ENCODE data around the gene RBKS. TPM values are rescaled to one million over a fixed set of nuclear protein-coding genes. Genes with fewer than 3 reads are reported as not detected.
A peak's percentile ranks its signal among the peaks of the same experiment; 100 is the strongest.

The RBKS gene
- total RNA-seq, 4 donors from 2014 or later: 26.1 to 35.4 (median 33.1) TPM; not detected in 1

- DNase-seq: no peak
- TF ChIP-seq CTCF (IDR thresholded peaks at IDR 0.05): no peak
- no peak for TF ChIP-seq POLR2A (IDR thresholded peaks at IDR 0.05)
- no peaks in the 10 kb centered on the region for H3K36me3 ChIP-seq
- no peaks in the 10 kb centered on the region for H3K27me3 ChIP-seq
- H3K27ac ChIP-seq: peak overlapping the region in 1 of 4 donors; percentile 93
- H3K9me3 ChIP-seq: no peaks in the 10 kb centered on the region
- peak overlapping the region in 2 of 4 donors; percentile 80 for H3K4me3 ChIP-seq
- peaks cover 3 to 27% (median 3%) of the 10 kb centered on the region in 4 donors for H3K4me1 ChIP-seq
Measured at GRCh38 chr2:27888790-27889189, 1.4 kb downstream of the RBKS start.

- Histone ChIP-seq H3K4me3 (no peak overlapping the region), H3K36me3 (no peaks in the 10 kb centered on the region), H3K27ac (peak overlapping the region in 1 of 4 donors; percentile 93), H3K4me1 (peaks cover 3 to 27% (median 3%) of the 10 kb centered on the region in 4 donors), H3K27me3 (no peaks in the 10 kb centered on the region), H3K9me3 (no peaks in the 10 kb centered on the region)
- no peak for TF ChIP-seq POLR2A (IDR thresholded peaks at IDR 0.05)
- TF ChIP-seq CTCF (IDR thresholded peaks at IDR 0.05): no peak
- DNase-seq: no peak
Measured at GRCh38 chr2:27887830-27888229, 2.4 kb downstream of the RBKS start.

GRCh38 chr2:27887111-27887510 is 3.1 kb downstream of the RBKS start:
- Histone ChIP-seq H3K9me3 (no peaks in the 10 kb centered on the region), H3K4me1 (peaks cover 3 to 27% (median 3%) of the 10 kb centered on the region in 4 donors), H3K27me3 (no peaks in the 10 kb centered on the region), H3K36me3 (no peaks in the 10 kb centered on the region), H3K27ac (peak overlapping the region in 2 of 4 donors; percentile 40 to 53), H3K4me3 (no peak overlapping the region)
- TF ChIP-seq CTCF (IDR thresholded peaks at IDR 0.05) (no peak), POLR2A (IDR thresholded peaks at IDR 0.05) (peak in 1 of 2 donors; percentile 9)
- DNase-seq: no peak

- H3K27ac ChIP-seq: peak overlapping the region in 2 of 4 donors; percentile 40 to 46
- no peak for DNase-seq
- no peaks in the 10 kb centered on the region for H3K27me3 ChIP-seq
- no peaks in the 10 kb centered on the region for H3K36me3 ChIP-seq
- H3K9me3 ChIP-seq: no peaks in the 10 kb centered on the region
- no peak for TF ChIP-seq POLR2A (IDR thresholded peaks at IDR 0.05)
- TF ChIP-seq CTCF (IDR thresholded peaks at IDR 0.05): no peak
- peaks cover under 1 to 24% (median 3%) of the 10 kb centered on the region in 4 donors for H3K4me1 ChIP-seq
- no peak overlapping the region for H3K4me3 ChIP-seq
Measured at GRCh38 chr2:27886322-27886721, 3.9 kb downstream of the RBKS start.

- H3K27me3 ChIP-seq: no peaks in the 10 kb centered on the region
- H3K27ac ChIP-seq: peak overlapping the region in 1 of 4 donors; percentile 10
- no peaks in the 10 kb centered on the region for H3K9me3 ChIP-seq
- no peak for DNase-seq
- H3K4me3 ChIP-seq: no peak overlapping the region
- H3K36me3 ChIP-seq: no peaks in the 10 kb centered on the region
- TF ChIP-seq POLR2A (IDR thresholded peaks at IDR 0.05) (no peak), CTCF (IDR thresholded peaks at IDR 0.05) (no peak)
- peaks cover 0 to 21% (median 2%) of the 10 kb centered on the region in 4 donors for H3K4me1 ChIP-seq
Measured at GRCh38 chr2:27885661-27886060, 4.5 kb downstream of the RBKS start.

- H3K9me3 ChIP-seq: no peaks in the 10 kb centered on the region
- no peaks in the 10 kb centered on the region for H3K27me3 ChIP-seq
- peaks cover 0 to 21% (median 2%) of the 10 kb centered on the region in 4 donors for H3K4me1 ChIP-seq
- no peaks in the 10 kb centered on the region for H3K36me3 ChIP-seq
- DNase-seq: no peak
- peak overlapping the region in 1 of 4 donors; percentile 10 for H3K27ac ChIP-seq
- no peak overlapping the region for H3K4me3 ChIP-seq
- TF ChIP-seq POLR2A (IDR thresholded peaks at IDR 0.05) (no peak), CTCF (IDR thresholded peaks at IDR 0.05) (no peak)
Measured at GRCh38 chr2:27885234-27885633, 5.0 kb downstream of the RBKS start.

Measured in Peyer's patch (tissue), 4 donors.